GM20431 (cell line): ENCODE measurements around the gene MYO1D.
"Not testable (repeated sequence)": the region's sequence is repeated elsewhere in the genome, so short reads cannot be mapped to it uniquely, and the experiment has no call there.

Experiments used
- in situ Hi-C: fragments of 300-500 bp; cut with MseI, MboI; formaldehyde crosslinking; loops from one replicate; pipeline ENCODE4 v1.15.0; 2020; ENCODE audit warnings: low sequenced_read_pairs; ENCODE audit not compliant: unreplicated experiment

Gene MYO1D

GRCh38 chr17:32899236-32900013 lies 22.5 kb upstream of the MYO1D start:
- in situ Hi-C loops = no loop called here

- in situ Hi-C loops = no loop called here
Measured at GRCh38 chr17:32896647-32897258, 19.8 kb upstream of the MYO1D start.

- in situ Hi-C loops = no loop called here
Measured at GRCh38 chr17:32894245-32894644, 17.3 kb upstream of the MYO1D start.

- in situ Hi-C loops = not testable (repeated sequence)
Measured at GRCh38 chr17:32887410-32887809, 10.5 kb upstream of the MYO1D start.

- in situ Hi-C loops = not testable (repeated sequence)
Measured at GRCh38 chr17:32886951-32887350, 10.0 kb upstream of the MYO1D start.

GRCh38 chr17:32882734-32883133 lies 5.8 kb upstream of the MYO1D start:
- in situ Hi-C loops = no loop called here

GRCh38 chr17:32882029-32882428 lies 5.1 kb upstream of the MYO1D start:
- in situ Hi-C loops = no loop called here

- in situ Hi-C loops = no loop called here
Measured at GRCh38 chr17:32880671-32881453, 3.9 kb upstream of the MYO1D start.

GRCh38 chr17:32879134-32879533 lies 2.2 kb upstream of the MYO1D start:
- in situ Hi-C loops = loop anchor here (10.0 kb wide), 1 partner anchor 94 kb away; no protein-coding TSS in a partner anchor

GRCh38 chr17:32878211-32878610 lies 1.3 kb upstream of the MYO1D start:
- in situ Hi-C loops = loop anchor here (10.0 kb wide), 1 partner anchor 93 kb away; no protein-coding TSS in a partner anchor

- in situ Hi-C loops = loop anchor here (10.0 kb wide), 1 partner anchor 92 kb away; no protein-coding TSS in a partner anchor
Measured at GRCh38 chr17:32877164-32877764, 340 bp upstream of the MYO1D start.

GRCh38 chr17:32875923-32876416 lies 954 bp downstream of the MYO1D start:
- in situ Hi-C loops = loop anchor here (10.0 kb wide), 1 partner anchor 91 kb away; no protein-coding TSS in a partner anchor

GRCh38 chr17:32875230-32875917 lies 1.6 kb downstream of the MYO1D start:
- in situ Hi-C loops = loop anchor here (10.0 kb wide), 1 partner anchor 91 kb away; no protein-coding TSS in a partner anchor

GRCh38 chr17:32873114-32873513 lies 3.8 kb downstream of the MYO1D start:
- in situ Hi-C loops = loop anchor here (10.0 kb wide), 1 partner anchor 88 kb away; no protein-coding TSS in a partner anchor

GRCh38 chr17:32871746-32872145 lies 5.2 kb downstream of the MYO1D start:
- in situ Hi-C loops = loop anchor here (10.0 kb wide), 1 partner anchor 87 kb away; no protein-coding TSS in a partner anchor

- in situ Hi-C loops = loop anchor here (10.0 kb wide), 1 partner anchor 86 kb away; no protein-coding TSS in a partner anchor
Measured at GRCh38 chr17:32870969-32871368, 6.0 kb downstream of the MYO1D start.

- in situ Hi-C loops = loop anchor here (10.0 kb wide), 1 partner anchor 85 kb away; no protein-coding TSS in a partner anchor
Measured at GRCh38 chr17:32870027-32870670, 6.8 kb downstream of the MYO1D start.

- in situ Hi-C loops = loop anchor here (10.0 kb wide), 1 partner anchor 85 kb away; no protein-coding TSS in a partner anchor
Measured at GRCh38 chr17:32869345-32870026, 7.4 kb downstream of the MYO1D start.
